C4-2B (cell line): Measurements from ENCODE around the gene CES3.
"Not testable (repeated sequence)": the region's sequence is repeated elsewhere in the genome, so short reads cannot be mapped to it uniquely, and the experiment has no call there.

ENCODE experiments used
- H3K27ac ChIP-seq: fragments of 450-650 bp; 2 replicates; pipeline ENCODE4 v1.5.1; 2017
- ZFX ChIP-seq: fragments of 450-650 bp; IDR thresholded peaks from 2 replicates; pipeline ENCODE4 v1.6.1; 2017
- TF ChIP-seq, protein P1 (sequence below): fragments of 450-650 bp; conservative IDR thresholded peaks from 2 replicates; pipeline ENCODE4 v1.5.1; 2017; ENCODE audit warnings: mild to moderate bottlenecking

The CES3 gene

DNA sequence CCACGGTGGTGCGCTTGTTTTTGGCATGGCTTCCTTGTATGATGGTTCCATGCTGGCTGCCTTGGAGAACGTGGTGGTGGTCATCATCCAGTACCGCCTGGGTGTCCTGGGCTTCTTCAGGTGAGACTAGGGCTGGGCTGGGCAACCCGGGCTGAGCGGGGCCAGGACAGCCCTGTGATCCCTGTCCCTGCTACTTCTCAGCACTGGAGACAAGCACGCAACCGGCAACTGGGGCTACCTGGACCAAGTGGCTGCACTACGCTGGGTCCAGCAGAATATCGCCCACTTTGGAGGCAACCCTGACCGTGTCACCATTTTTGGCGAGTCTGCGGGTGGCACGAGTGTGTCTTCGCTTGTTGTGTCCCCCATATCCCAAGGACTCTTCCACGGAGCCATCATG, 20.8 kb upstream of the CES3 start:
- no peak for TF ChIP-seq ZFX
- TF ChIP-seq, protein P1, sequence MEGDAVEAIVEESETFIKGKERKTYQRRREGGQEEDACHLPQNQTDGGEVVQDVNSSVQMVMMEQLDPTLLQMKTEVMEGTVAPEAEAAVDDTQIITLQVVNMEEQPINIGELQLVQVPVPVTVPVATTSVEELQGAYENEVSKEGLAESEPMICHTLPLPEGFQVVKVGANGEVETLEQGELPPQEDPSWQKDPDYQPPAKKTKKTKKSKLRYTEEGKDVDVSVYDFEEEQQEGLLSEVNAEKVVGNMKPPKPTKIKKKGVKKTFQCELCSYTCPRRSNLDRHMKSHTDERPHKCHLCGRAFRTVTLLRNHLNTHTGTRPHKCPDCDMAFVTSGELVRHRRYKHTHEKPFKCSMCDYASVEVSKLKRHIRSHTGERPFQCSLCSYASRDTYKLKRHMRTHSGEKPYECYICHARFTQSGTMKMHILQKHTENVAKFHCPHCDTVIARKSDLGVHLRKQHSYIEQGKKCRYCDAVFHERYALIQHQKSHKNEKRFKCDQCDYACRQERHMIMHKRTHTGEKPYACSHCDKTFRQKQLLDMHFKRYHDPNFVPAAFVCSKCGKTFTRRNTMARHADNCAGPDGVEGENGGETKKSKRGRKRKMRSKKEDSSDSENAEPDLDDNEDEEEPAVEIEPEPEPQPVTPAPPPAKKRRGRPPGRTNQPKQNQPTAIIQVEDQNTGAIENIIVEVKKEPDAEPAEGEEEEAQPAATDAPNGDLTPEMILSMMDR, result no peak
- H3K27ac ChIP-seq, result no peak overlapping the region

DNA sequence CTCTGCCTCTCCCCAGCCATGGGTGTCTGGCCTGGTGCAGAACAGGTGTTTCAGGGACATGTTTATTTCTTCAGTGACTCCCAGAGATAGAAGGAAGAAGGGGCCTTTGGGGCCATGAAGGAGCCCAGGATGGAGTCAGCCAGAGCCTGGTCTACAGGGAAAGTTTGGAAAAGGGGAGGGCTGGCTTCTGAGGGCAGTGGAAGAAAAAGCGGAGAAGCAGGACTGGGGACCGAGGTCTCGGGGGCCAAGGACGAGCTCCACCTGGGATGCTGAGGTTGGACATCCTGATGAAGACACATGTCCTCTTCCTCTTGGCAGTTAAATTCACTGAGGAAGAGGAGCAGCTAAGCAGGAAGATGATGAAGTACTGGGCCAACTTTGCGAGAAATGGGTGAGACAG, 18.1 kb upstream of the CES3 start:
- TF ChIP-seq, protein P1, result no peak
- no peak for TF ChIP-seq ZFX
- H3K27ac ChIP-seq, result no peak overlapping the region

DNA sequence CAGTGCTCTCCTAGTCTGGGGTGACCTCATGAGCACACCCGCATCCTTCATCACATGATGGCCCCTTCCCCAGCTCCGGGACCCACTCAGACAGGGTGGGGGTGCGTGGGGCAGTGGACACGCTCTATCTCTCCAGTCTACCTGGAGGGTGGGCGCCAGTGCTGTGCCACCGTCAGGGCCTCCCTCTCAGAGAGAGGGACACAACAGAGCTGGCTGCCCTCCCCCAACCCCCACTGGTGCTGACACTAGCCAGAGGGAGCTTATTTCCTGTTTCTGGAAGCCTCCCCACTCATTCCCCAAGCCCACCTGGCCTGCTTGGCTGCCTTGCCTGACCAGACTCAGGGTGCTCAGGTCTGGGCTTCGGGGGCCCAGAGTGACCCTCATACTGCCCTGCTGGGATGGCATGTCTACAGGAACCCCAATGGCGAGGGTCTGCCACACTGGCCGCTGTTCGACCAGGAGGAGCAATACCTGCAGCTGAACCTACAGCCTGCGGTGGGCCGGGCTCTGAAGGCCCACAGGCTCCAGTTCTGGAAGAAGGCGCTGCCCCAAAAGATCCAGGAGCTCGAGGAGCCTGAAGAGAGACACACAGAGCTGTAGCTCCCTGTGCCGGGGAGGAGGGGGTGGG, 17.5 kb upstream of the CES3 start:
- H3K27ac ChIP-seq, result no peak overlapping the region

DNA sequence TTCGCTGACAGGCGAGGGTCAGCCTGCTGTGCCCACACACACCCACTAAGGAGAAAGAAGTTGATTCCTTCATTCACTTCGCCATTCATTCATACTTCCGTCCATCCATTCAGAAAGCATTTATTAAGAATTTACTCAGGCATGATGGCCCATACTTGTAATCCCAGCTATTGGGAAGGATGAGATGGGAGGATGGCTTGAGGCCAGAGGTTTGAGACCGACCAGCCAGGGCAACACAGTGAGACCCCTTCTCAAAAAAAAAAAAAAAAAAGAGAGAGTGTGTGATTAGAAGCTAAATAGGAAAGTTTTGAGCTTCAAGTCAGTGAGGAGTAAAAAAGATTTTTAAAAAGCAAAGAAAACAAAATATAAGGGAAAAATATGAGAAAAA, 17.0 kb upstream of the CES3 start:
- H3K27ac ChIP-seq, result no peak overlapping the region
- TF ChIP-seq ZFX, result no peak
- TF ChIP-seq, protein P1, result no peak

More for the DNA sequence above, 17.5 kb upstream of the CES3 start:
- TF ChIP-seq, protein P1, result no peak
- no peak for TF ChIP-seq ZFX

DNA sequence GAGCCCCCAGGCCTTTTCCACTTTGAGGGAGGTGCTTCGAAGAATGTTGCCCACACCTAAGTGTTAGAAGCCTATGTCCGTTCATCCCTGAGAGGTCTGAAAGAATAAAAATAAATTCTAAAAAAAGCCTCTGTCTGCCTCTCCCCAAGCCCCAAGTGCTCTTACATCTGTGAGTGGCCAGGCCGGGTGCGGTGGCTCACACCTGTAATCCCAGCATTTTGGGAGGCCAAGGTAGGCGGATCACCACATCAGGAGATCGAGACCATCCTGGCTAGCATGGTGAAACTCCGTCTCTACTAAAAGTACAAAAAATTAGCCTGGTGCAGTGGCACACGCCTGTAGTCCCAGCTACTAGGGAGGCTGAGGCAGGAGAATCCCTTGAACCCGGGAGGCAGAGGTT, 16.1 kb upstream of the CES3 start:
- not testable (repeated sequence) for H3K27ac ChIP-seq

DNA sequence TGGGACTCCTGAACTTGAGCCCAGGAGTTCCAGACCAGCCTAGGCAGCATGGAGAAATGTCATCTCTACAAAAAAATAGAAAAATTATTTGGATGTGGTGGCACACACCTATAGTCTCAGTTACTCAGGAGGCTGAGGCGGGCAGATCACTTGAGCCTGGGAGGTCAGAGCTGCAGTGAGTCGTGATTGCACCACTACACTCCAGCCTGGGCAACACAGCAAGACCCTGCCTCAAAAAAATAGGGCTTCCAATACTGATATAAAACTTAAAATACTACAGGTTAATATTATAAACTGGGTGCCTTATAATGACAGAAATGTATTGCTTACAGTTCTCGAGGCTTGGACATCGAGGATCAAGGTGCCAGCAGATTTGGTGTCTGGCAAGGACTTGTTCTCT, 15.1 kb upstream of the CES3 start:
- TF ChIP-seq, protein P1, result no peak
- no peak for TF ChIP-seq ZFX
- no peak overlapping the region for H3K27ac ChIP-seq

DNA sequence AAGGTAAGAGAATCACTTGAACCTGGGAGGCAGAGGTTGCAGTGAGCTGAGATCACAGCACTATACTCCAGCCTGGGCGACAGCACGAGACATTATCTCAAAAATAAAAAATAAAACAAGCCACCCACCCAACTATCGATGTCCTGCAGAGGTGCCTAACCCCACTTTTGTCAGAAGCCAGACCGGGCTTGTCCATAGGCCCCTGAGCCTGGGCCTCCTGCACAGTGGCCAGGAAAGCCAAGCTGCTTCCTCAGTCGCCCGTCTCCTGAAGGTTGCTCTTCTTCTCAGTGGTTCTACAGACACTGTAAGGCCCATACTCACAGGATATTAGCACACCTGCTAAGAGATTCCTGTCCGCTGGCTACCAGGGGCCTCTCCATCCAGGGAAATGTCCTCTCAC, 14.5 kb upstream of the CES3 start:
- H3K27ac ChIP-seq, result no peak overlapping the region
- TF ChIP-seq ZFX, result no peak
- TF ChIP-seq, protein P1, result no peak

DNA sequence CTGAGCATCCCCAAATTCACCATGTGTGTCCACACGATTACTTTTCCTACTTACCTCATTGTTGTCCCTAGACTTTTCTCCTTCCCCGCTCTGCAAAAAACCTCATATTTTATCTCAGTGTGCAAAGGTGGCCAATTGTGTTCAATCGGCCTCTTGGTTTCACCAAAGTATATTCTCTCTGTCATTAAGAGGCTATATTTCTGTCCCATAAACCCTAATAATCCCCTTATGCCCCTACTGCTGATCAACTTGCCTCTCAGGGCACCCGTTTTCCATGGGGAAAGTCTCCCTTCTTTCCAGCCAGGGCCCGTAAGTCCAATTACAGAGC, 14.1 kb upstream of the CES3 start:
- H3K27ac ChIP-seq, result no peak overlapping the region
- TF ChIP-seq, protein P1, result no peak
